Neuronal stem cell (in vitro differentiated cells): ENCODE results near the gene CAPN9.
A peak's percentile ranks its signal among the peaks of the same experiment; 100 is the strongest.

Source experiments
- DNase-seq: peaks from one replicate; pipeline ENCODE4 v3.0.0-alpha.2; 2013; ENCODE audit warnings: low spot score
- H2AFZ ChIP-seq: one replicate; pipeline ENCODE4 v1.6.1; 2013; ENCODE audit warnings: mild to moderate bottlenecking, low read length, inconsistent platforms
- H2AK5ac ChIP-seq: 2 replicates; pipeline ENCODE4 v1.6.1; 2013; ENCODE audit warnings: low read depth, mild to moderate bottlenecking, inconsistent platforms, low read length, moderate library complexity, mixed read lengths
- H2BK120ac ChIP-seq: 2 replicates; pipeline ENCODE4 v1.6.1; 2013; ENCODE audit warnings: low read depth, mild to moderate bottlenecking, inconsistent platforms, low read length, moderate library complexity, mixed read lengths
- H2BK12ac ChIP-seq: one replicate; pipeline ENCODE4 v1.6.1; 2013; ENCODE audit warnings: low read length, inconsistent platforms
- H2BK15ac ChIP-seq: 2 replicates; pipeline ENCODE4 v1.6.1; 2013; ENCODE audit warnings: mild to moderate bottlenecking, low read length, inconsistent platforms, mixed read lengths
- H2BK5ac ChIP-seq: one replicate; pipeline ENCODE4 v1.6.1; 2013; ENCODE audit warnings: inconsistent platforms, mild to moderate bottlenecking, low read length, moderate library complexity
- H3K14ac ChIP-seq: one replicate; pipeline ENCODE4 v1.6.1; 2013; ENCODE audit warnings: low read length, inconsistent platforms
- H3K18ac ChIP-seq: 2 replicates; pipeline ENCODE4 v1.6.1; 2013; ENCODE audit warnings: low read length, inconsistent platforms
- H3K23ac ChIP-seq: 2 replicates; pipeline ENCODE4 v1.6.1; 2013; ENCODE audit warnings: low read depth, mild to moderate bottlenecking, mixed read lengths, low read length, inconsistent platforms; ENCODE audit not compliant: poor library complexity
- H3K27ac ChIP-seq: replicated peaks from 3 replicates; pipeline ENCODE4 v1.5.1; 2013; ENCODE audit warnings: low read length, inconsistent platforms
- H3K27me3 ChIP-seq, 3 experiments: 2 replicates each; pipeline ENCODE4 v1.6.1; 2013; ENCODE audit warnings: low read length in 3 of 3, mild to moderate bottlenecking in 2 of 3, inconsistent platforms in 1 of 3, low read depth in 1 of 3, mixed read lengths in 1 of 3, moderate library complexity in 1 of 3; ENCODE audit not compliant: control insufficient read depth in 3 of 3, insufficient read depth in 3 of 3
- H3K36me3 ChIP-seq, 2 donors: replicated peaks in 1 of 2; 2 replicates each; pipeline ENCODE4 v1.6.1; 2013; ENCODE audit warnings: low read length in 2 of 2; ENCODE audit not compliant: control insufficient read depth in 2 of 2, insufficient read depth in 2 of 2
- H3K4ac ChIP-seq: 2 replicates; pipeline ENCODE4 v1.6.1; 2013; ENCODE audit warnings: inconsistent platforms, mild to moderate bottlenecking, low read length, moderate library complexity
- H3K4me1 ChIP-seq, 2 donors: 1 replicate in 1 of 2; 2 replicates in 1 of 2; pipeline ENCODE4 v1.6.1; 2013; ENCODE audit warnings: low read length in 2 of 2, low read depth in 1 of 2; ENCODE audit not compliant: control insufficient read depth in 2 of 2, insufficient read depth in 1 of 2
- H3K4me2 ChIP-seq: one replicate; pipeline ENCODE4 v1.6.1; 2013; ENCODE audit warnings: mild to moderate bottlenecking, low read length, inconsistent platforms; ENCODE audit not compliant: insufficient read depth, poor library complexity, severe bottlenecking
- H3K4me3 ChIP-seq, 2 donors: 2 replicates each; pipeline ENCODE4 v1.5.1; 2013; ENCODE audit warnings: low read length in 2 of 2, mild to moderate bottlenecking in 2 of 2, inconsistent platforms in 1 of 2, moderate library complexity in 1 of 2
- H3K79me1 ChIP-seq: one replicate; pipeline ENCODE4 v1.6.1; 2013; ENCODE audit warnings: low read depth, mild to moderate bottlenecking, inconsistent platforms, low read length, moderate library complexity
- H3K9ac ChIP-seq: one replicate; pipeline ENCODE4 v1.6.1; 2013; ENCODE audit warnings: mild to moderate bottlenecking, low read depth, low read length, inconsistent platforms; ENCODE audit not compliant: poor library complexity
- H3K9me3 ChIP-seq, 2 donors: replicated peaks in 1 of 2; 2 replicates each; pipeline versions ENCODE3 to v1.6.1; 2013; ENCODE audit warnings: low read length in 2 of 2, mild to moderate bottlenecking in 2 of 2, inconsistent platforms in 1 of 2, low read depth in 1 of 2, mixed read lengths in 1 of 2, moderate library complexity in 1 of 2; ENCODE audit not compliant: control insufficient read depth in 2 of 2, insufficient read depth in 1 of 2
- H4K8ac ChIP-seq: one replicate; pipeline ENCODE4 v1.6.1; 2013; ENCODE audit warnings: low read depth, mild to moderate bottlenecking, inconsistent platforms, low read length, moderate library complexity
- H4K91ac ChIP-seq: one replicate; pipeline ENCODE4 v1.6.1; 2013; ENCODE audit warnings: low read length, low read depth, mild to moderate bottlenecking, inconsistent platforms; ENCODE audit not compliant: poor library complexity
- WGBS, 2 donors: extraction: QIAGEN DNeasy Blood & Tissue Kit; methylation state at CpG; one replicate each; pipeline ENCODE4 v1.1.7; 2013; ENCODE audit warnings: missing lambda C conversion rate in 2 of 2, mixed read lengths in 1 of 2; ENCODE audit not compliant: insufficient read length in 2 of 2, insufficient replicate concordance in 1 of 2; ENCODE audit errors: extremely low coverage in 2 of 2; 5-methylcytosine and 5-hydroxymethylcytosine counted together

Gene CAPN9

DNA sequence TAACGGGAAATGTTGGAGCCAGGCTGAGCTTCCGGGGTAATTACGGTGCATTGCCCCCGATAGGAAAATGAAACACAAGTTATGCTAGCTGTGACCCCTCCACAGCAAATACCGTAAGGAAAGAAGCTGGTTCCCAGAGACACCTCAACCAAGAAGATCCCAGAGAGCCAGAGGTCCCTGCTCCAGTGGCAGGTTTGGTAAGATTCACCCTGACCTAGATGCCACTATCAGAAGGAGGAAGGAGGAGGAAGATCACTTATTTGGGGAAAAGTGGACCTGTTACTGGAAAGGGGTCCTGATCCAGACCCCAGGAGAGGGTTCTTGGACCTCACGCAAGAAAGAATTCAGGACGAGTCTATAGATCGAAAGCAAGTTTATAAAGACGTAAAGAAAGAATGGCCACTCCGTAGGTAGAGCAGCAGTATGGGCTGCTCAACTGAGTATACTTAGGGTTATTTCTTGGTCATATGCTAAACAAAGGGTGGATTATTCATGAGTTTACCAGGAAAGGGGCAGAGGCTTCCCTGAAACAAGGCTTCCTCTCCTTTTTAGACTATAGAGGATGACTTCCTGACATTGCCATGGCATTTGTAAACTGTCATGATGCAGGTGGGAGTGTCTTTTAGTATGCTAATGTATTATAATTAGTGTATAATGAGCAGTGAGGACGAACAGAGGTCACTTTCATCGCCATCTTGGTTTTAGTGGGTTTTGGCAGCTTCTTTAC lies 7.5 kb upstream of the CAPN9 start:
- no peak overlapping the region for H2AK5ac ChIP-seq
- no peak overlapping the region for H2BK12ac ChIP-seq
- no peak overlapping the region for H4K91ac ChIP-seq
- no peak overlapping the region for H2BK5ac ChIP-seq
- H3K36me3 ChIP-seq = no peaks in the 10 kb centered on the region
- H3K9ac ChIP-seq = no peak overlapping the region
- no peak overlapping the region for H4K8ac ChIP-seq
- H2BK120ac ChIP-seq = no peak overlapping the region
- H3K14ac ChIP-seq = no peak overlapping the region
- H3K27ac ChIP-seq = no peak overlapping the region
- H3K9me3 ChIP-seq = peaks cover 0 to 2% of the 10 kb centered on the region in 2 donors
- H3K4me3 ChIP-seq = no peak overlapping the region
- H2AFZ ChIP-seq = no peak overlapping the region
- no peaks in the 10 kb centered on the region for H3K79me1 ChIP-seq
- DNase-seq = no peak
- no peak overlapping the region for H3K4ac ChIP-seq
- WGBS, 2 donors = no CpG with 5 or more reads among the region's 12 CpGs
- no peak overlapping the region for H2BK15ac ChIP-seq
- H3K18ac ChIP-seq = no peak overlapping the region
- no peak overlapping the region for H3K4me2 ChIP-seq
- H3K23ac ChIP-seq = no peak overlapping the region
- H3K4me1 ChIP-seq = no peaks in the 10 kb centered on the region
- H3K27me3 ChIP-seq = peaks cover 0 to 8% (median 0%) of the 10 kb centered on the region in 3 experiments

DNA sequence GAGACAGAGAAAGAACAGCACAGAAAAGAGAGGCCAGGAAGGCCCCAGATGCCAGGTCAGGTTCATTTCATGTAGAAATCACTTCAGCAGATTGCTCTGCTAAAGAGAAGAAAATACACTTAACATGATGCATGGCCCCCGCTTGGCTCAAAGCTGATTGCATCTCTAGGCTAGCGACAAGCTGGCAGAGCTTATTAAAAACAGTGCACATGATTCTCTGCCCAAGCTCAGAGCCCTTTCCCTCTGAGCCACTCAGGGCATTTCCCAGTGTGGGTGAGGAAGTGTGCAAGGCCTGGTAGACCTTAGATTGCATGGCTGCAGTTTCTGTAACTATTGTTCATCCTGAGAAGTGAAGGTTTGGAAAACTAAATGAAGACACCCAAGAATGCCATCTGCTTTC lies 3.3 kb upstream of the CAPN9 start:
- Histone ChIP-seq H2BK120ac (no peak overlapping the region), H3K4me2 (no peak overlapping the region), H3K9me3 (no peaks in the 10 kb centered on the region), H2BK5ac (no peak overlapping the region), H2BK15ac (no peak overlapping the region), H2AFZ (no peak overlapping the region), H3K4me1 (peaks cover 5 to 7% of the 10 kb centered on the region in 2 donors), H4K91ac (no peak overlapping the region), H3K14ac (no peak overlapping the region), H3K4ac (no peak overlapping the region), H3K79me1 (no peaks in the 10 kb centered on the region), H3K27me3 (peaks cover 0 to 4% (median 0%) of the 10 kb centered on the region in 3 experiments), H4K8ac (no peak overlapping the region), H2AK5ac (no peak overlapping the region), H3K4me3 (no peak overlapping the region), H3K18ac (no peak overlapping the region), H3K23ac (no peak overlapping the region), H2BK12ac (no peak overlapping the region), H3K9ac (no peak overlapping the region), H3K27ac (no peak overlapping the region), H3K36me3 (no peaks in the 10 kb centered on the region)
- no peak for DNase-seq
- no CpG with 5 or more reads among the region's 2 CpGs for WGBS, 2 donors

DNA sequence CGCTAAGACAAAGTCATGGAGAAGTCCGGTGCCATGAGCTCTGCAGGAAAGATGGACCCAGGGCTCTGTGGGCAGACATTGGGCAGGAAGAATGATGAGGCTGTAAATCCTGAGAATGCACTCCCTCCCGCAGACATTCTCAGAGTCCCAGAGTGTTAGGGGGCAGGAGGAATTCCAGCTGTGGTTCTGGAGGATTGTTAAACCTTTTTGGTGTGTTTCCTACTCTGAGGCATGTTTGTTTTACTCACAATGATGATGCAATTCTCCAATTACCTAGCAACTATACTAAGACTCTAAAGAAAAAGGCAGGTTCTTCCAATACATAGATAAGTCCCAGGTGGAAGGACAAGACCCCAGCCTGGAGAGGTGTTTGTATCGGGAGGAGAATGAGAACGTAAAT lies 2.8 kb upstream of the CAPN9 start:
- no peak overlapping the region for H3K4me3 ChIP-seq
- H3K9ac ChIP-seq = no peak overlapping the region
- no peak overlapping the region for H4K8ac ChIP-seq
- H3K4ac ChIP-seq = no peak overlapping the region
- peaks cover 5 to 12% of the 10 kb centered on the region in 2 donors for H3K4me1 ChIP-seq
- no peak overlapping the region for H4K91ac ChIP-seq
- H2BK120ac ChIP-seq = no peak overlapping the region
- no peak overlapping the region for H2AK5ac ChIP-seq
- H2BK5ac ChIP-seq = no peak overlapping the region
- DNase-seq = no peak
- no peaks in the 10 kb centered on the region for H3K79me1 ChIP-seq
- no CpG with 5 or more reads among the region's 5 CpGs for WGBS, 2 donors
- no peak overlapping the region for H2AFZ ChIP-seq
- H3K18ac ChIP-seq = no peak overlapping the region
- no peak overlapping the region for H3K14ac ChIP-seq
- no peaks in the 10 kb centered on the region for H3K9me3 ChIP-seq
- no peak overlapping the region for H2BK15ac ChIP-seq
- H3K36me3 ChIP-seq = no peaks in the 10 kb centered on the region
- no peak overlapping the region for H3K23ac ChIP-seq
- no peak overlapping the region for H3K27ac ChIP-seq
- peaks cover 0 to 4% (median 0%) of the 10 kb centered on the region in 3 experiments for H3K27me3 ChIP-seq
- H2BK12ac ChIP-seq = no peak overlapping the region
- no peak overlapping the region for H3K4me2 ChIP-seq

DNA sequence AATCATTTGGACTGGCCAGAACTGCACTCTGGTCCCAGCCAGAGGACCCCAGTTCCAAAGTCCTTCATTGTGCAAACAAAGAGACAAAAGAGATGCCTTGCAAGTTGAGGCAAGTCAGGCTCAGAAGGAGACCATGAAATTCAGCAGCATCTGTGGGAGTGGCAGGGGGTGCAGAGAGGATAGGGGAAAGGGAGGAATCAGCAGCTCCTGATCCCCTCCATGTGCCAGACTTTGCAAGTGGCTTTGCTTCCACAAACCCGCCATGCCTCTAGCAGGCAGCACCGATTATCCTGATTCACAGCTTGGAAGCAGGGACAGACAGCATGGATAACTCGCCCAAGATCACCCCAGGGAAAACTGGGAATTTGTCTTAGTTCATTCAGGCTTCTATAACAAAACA lies 2.1 kb upstream of the CAPN9 start:
- no peak overlapping the region for H3K9ac ChIP-seq
- H3K4me3 ChIP-seq = no peak overlapping the region
- no peak overlapping the region for H3K23ac ChIP-seq
- DNase-seq = no peak
- H2BK120ac ChIP-seq = no peak overlapping the region
- H3K18ac ChIP-seq = peak overlapping the region; percentile 23
- H3K4me2 ChIP-seq = no peak overlapping the region
- no peak overlapping the region for H4K91ac ChIP-seq
- H3K4ac ChIP-seq = no peak overlapping the region
- no peak overlapping the region for H2BK12ac ChIP-seq
- H2AFZ ChIP-seq = peak overlapping the region; percentile 13
- no peaks in the 10 kb centered on the region for H3K9me3 ChIP-seq
- no peak overlapping the region for H4K8ac ChIP-seq
- no peaks in the 10 kb centered on the region for H3K79me1 ChIP-seq
- peaks cover 5 to 17% of the 10 kb centered on the region in 2 donors for H3K4me1 ChIP-seq
- no CpG with 5 or more reads among the region's 3 CpGs for WGBS, 2 donors
- H2AK5ac ChIP-seq = no peak overlapping the region
- H3K27ac ChIP-seq = no peak overlapping the region
- H3K36me3 ChIP-seq = no peaks in the 10 kb centered on the region
- H2BK15ac ChIP-seq = no peak overlapping the region
- H2BK5ac ChIP-seq = no peak overlapping the region
- no peak overlapping the region for H3K14ac ChIP-seq
- peaks cover 0 to 4% (median 0%) of the 10 kb centered on the region in 3 experiments for H3K27me3 ChIP-seq
